ENCODE results near the gene VANGL2.

Gene VANGL2

GRCh38 chr1:160432371-160432786 lies 32.0 kb downstream of the VANGL2 start:
- TF ChIP-seq GABPA (IDR thresholded peaks at IDR 0.05; ENCODE audit: low read depth) (no peak), POLR2AphosphoS5 (IDR thresholded peaks at IDR 0.05; ENCODE audit: low read depth) (no peak), SPI1 (IDR thresholded peaks at IDR 0.05; ENCODE audit: borderline replicate concordance, low read depth) (no peak), REST (IDR thresholded peaks at IDR 0.05; ENCODE audit: insufficient replicate concordance, low read depth) (no peak)
- TF ChIP-seq, protein P1, sequence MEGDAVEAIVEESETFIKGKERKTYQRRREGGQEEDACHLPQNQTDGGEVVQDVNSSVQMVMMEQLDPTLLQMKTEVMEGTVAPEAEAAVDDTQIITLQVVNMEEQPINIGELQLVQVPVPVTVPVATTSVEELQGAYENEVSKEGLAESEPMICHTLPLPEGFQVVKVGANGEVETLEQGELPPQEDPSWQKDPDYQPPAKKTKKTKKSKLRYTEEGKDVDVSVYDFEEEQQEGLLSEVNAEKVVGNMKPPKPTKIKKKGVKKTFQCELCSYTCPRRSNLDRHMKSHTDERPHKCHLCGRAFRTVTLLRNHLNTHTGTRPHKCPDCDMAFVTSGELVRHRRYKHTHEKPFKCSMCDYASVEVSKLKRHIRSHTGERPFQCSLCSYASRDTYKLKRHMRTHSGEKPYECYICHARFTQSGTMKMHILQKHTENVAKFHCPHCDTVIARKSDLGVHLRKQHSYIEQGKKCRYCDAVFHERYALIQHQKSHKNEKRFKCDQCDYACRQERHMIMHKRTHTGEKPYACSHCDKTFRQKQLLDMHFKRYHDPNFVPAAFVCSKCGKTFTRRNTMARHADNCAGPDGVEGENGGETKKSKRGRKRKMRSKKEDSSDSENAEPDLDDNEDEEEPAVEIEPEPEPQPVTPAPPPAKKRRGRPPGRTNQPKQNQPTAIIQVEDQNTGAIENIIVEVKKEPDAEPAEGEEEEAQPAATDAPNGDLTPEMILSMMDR (IDR thresholded peaks at IDR 0.05; ENCODE audit: insufficient read depth, low read length): no peak
- Histone ChIP-seq H3K27ac (replicated peaks) (no peak overlapping the region), H3K4me3 (replicated peaks; ENCODE audit: insufficient read depth, low read length) (no peak overlapping the region), H3K27me3 (ENCODE audit: insufficient read depth, poor library complexity, severe bottlenecking) (no peaks in the 10 kb centered on the region)
- DNase-seq (ENCODE audit: low read depth in 1 of 2, low spot score in 1 of 2): no peak

GRCh38 chr1:160436966-160437365 lies 36.6 kb downstream of the VANGL2 start:
- no peaks in the 10 kb centered on the region for H3K27me3 ChIP-seq (ENCODE audit: insufficient read depth, poor library complexity, severe bottlenecking)
- TF ChIP-seq SPI1 (IDR thresholded peaks at IDR 0.05; ENCODE audit: borderline replicate concordance, low read depth): no peak
- no peak for TF ChIP-seq GABPA (IDR thresholded peaks at IDR 0.05; ENCODE audit: low read depth)
- TF ChIP-seq REST (IDR thresholded peaks at IDR 0.05; ENCODE audit: insufficient replicate concordance, low read depth): no peak
- TF ChIP-seq, protein P1 (IDR thresholded peaks at IDR 0.05; ENCODE audit: insufficient read depth, low read length): no peak
- TF ChIP-seq POLR2AphosphoS5 (IDR thresholded peaks at IDR 0.05; ENCODE audit: low read depth): no peak
- H3K27ac ChIP-seq (replicated peaks): no peak overlapping the region
- no peak for DNase-seq (ENCODE audit: low read depth in 1 of 2, low spot score in 1 of 2)
- no peak overlapping the region for H3K4me3 ChIP-seq (replicated peaks; ENCODE audit: insufficient read depth, low read length)

DNA sequence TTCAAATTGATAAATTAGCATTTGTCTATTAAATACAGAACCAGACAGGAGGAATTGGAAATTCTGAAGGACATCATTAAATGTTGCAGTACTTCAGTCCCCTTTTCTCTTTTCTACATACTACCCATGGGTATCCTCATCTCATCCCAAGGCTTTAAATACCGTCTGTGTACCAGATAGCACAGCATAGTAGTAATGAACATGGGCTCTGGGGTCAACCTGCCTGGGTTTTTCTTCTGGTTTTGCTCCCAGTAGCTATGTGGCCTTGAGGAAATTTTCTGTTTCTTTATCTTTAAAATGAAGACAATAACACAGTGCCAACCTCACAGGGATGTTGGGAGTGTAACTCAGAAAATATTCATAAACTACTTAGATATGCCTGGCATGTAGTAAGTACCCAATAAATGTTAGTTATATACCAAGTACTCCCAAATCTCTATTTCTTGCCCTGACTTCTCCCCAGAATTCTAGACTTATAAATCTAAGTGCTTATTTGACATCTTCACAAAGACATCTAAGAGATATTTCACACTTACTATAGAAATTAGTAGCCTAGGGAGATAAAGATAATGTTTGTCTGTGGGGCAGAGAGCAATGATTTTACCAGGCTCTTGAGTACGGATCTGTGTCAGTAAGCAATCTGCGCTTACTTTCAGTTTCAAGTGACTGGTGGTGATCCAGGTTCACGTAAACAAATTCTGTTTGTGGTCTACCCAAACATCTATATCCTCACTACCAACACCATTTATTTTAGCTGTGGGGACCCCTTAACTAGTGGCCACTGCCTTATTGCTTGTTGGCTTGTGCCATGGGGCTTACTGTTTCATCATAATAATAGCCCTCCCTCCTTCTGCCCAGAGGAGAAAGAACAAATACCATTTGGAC lies 37.3 kb downstream of the VANGL2 start:
- TF ChIP-seq REST (IDR thresholded peaks at IDR 0.05; ENCODE audit: insufficient replicate concordance, low read depth) (no peak), GABPA (IDR thresholded peaks at IDR 0.05; ENCODE audit: low read depth) (no peak), POLR2AphosphoS5 (IDR thresholded peaks at IDR 0.05; ENCODE audit: low read depth) (no peak), SPI1 (IDR thresholded peaks at IDR 0.05; ENCODE audit: borderline replicate concordance, low read depth) (no peak)
- TF ChIP-seq, protein P1 (IDR thresholded peaks at IDR 0.05; ENCODE audit: insufficient read depth, low read length): no peak
- no peak for DNase-seq (ENCODE audit: low read depth in 1 of 2, low spot score in 1 of 2)
- Histone ChIP-seq H3K27me3 (ENCODE audit: insufficient read depth, poor library complexity, severe bottlenecking) (no peaks in the 10 kb centered on the region), H3K27ac (replicated peaks) (no peak overlapping the region), H3K4me3 (replicated peaks; ENCODE audit: insufficient read depth, low read length) (no peak overlapping the region)

All from HL-60 (cell line).